NCI-H1105 treated with DMSO at 0.1 percent for 48 hours (cell line): ENCODE measurements around the gene FBXL13.
"Not testable (repeated sequence)": the region's sequence is repeated elsewhere in the genome, so short reads cannot be mapped to it uniquely, and the experiment has no call there.

ENCODE experiments used
- DNase-seq: peaks from one replicate; lab custom pipeline; 2025; lab: John Stamatoyannopoulos, UW

FBXL13 gene

DNA sequence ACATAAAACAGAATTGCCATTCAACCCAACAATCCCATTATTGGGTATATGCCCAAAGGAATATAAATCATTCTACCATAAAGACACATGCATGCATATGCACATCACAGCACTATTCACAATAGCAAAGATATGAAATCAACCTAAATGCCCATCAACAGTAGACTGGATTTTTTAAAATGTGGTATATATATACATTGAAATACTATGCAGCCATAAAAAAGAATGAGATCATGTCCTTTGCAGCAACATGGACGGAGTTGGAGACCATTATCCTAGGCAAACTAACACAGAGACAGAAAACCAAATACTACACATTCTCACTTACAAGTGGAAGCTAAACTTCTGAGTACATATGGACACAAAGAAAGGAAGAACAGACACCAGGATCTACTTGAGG is 51.0 kb downstream of the FBXL13 start:
- DNase-seq: not testable (repeated sequence)

DNA sequence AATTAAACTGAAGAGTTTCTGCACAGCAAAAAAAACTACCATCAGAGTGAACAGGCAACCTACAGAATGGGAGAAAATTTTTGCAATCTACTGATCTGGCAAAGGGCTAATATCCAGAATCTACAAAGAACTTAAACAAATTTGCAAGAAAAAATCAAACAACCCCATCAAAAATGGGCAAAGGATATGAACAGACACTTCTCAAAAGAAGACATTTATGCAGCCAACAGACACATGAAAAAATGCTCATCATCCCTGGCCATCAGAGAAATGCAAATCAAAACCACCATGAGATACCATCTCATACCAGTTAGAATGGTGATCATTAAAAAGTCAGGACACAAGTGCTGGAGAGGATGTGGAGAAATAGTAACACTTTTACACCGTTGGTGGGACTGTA is 53.1 kb downstream of the FBXL13 start:
- DNase-seq: not testable (repeated sequence)

DNA sequence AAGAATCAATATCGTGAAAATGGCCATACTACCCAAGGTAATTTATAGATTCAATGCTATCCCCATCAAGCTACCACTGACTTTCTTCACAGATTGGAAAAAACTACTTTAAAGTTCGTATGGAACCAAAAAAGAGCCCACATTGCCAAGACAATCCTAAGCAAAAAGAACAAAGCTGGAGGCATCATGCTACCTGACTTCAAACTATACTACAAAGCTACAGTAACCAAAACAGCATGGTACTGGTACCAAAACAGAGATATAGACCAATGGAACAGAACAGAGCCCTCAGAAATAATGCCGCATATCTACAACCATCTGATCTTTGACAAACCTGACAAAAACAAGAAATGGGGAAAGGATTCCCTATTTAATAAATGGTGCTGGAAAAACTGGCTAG is 53.7 kb downstream of the FBXL13 start:
- DNase-seq: not testable (repeated sequence)

DNA sequence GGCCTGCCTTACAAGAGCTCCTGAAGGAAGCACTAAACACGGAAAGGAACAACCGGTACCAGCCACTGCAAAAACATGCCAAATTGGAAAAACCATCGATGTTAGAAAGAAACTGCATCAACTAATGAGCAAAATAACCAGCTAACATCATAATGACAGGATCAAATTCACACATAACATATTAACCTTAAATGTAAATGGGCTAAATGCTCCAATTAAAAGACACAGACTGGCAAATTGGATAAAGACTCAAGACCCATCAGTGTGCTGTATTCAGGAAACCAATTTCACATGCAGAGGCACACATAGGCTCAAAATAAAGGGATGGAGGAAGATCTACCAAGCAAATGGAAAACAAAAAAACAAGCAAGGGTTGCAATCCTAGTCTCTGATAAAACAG is 56.3 kb downstream of the FBXL13 start:
- DNase-seq: not testable (repeated sequence)

DNA sequence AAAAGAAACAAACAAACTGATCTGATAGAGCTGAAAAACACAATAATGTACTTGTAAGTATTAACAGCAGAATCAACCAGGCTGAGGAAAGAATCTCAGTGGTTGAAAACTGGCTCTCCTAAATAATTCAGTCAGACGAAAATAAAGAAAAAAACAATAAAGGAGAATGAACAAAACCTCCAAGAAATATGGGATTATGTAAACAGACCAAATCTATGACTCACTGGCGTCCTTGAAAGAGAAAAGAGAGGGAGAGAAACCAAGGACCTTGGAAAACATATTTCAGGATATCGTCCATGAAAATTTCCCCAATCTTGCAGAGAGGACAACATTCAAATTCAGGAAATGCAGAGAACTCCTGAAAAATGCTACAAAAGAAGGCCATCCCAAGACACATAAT is 62.9 kb downstream of the FBXL13 start:
- DNase-seq: no peak

DNA sequence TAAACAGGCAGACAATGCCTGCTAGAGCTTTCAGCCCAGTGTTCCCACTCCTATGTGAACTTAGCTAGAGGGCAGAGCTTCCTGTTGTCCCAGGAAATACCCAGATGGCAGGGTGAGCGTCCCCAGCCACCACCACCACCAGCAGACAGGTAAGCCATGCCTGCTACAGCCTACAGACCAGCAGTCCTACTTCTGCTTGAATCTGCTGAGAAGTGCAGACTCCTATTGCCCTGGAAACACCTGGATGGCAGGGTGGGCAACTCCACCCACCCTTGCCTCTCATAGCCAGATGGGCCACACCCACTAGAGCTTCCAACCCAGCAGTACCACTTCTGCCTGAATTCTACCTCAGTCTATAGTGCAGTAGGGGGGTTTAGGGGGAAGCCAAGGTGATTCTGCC is 64.4 kb downstream of the FBXL13 start:
- no peak for DNase-seq

DNA sequence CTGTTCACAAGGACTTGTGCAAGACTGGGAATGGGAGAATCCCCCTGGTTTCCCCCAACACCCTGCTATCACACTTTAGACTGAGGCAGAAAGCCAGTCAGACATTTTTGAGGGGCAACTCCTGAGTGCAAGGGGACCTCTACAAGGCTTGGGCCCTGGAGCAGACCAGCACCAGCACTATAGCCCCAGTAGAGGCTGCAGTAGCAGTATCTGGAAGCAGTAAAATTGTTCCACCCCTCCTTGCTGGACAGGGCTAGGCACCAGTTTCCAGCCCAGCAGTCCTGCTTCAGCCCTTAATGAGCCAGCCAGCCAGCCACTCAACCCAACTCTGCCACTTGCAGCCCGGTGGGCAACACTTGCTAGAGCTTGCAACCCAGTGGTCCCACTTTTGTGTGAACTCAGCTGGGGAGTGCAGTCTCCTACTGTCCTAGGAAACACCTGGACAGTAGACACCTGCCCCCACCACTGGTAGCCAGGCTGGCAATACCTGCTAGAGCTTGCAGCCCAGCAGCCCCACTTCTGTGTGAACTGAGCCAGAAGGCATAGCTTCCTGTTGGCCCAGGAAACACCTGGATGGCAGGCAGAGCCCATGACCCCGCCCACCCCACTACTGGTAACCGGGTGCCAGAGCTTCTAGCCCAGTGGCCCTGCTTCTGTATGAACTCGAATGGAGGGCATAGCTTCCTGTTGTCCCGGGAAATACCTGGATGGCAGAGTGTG is 65.0 kb downstream of the FBXL13 start:
- no peak for DNase-seq

DNA sequence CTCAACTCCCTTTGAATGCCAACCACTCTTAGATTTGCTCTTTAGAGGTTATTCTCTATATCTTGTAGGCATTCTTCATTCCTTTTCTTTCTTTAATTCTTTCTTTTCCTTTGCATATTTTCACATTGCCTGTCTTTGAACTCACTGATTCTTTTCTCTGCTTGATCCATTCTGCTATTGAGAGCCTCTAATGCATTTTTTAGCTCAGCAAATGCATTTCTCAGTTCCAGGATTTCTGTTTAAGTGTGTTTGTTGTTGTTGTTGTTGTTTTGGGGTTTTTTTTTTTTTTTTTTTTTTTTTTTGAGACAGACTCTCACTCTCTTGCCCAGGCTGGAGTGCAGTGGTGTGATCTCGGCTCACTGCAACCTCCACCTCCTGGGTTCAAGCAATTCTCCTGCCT is 71.6 kb downstream of the FBXL13 start:
- no peak for DNase-seq

DNA sequence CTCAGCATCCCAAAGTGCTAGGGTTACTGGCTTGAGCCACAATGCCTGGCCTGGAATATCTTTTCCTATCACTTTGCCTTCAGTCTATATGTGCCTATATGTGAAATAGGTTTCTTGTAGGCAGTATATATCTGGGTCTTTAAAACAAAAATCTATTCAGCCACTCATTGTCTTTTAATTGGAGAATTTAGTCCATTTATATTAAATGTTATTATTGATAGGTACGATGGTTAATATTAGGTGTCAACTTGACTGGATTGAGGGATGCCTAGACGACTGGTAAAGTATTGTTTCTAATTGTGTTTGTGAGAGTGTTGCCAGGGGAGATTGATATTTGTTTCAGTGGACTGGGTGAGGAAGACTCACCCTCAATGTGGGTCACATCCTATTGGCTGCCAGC is 73.4 kb downstream of the FBXL13 start:
- no peak for DNase-seq

DNA sequence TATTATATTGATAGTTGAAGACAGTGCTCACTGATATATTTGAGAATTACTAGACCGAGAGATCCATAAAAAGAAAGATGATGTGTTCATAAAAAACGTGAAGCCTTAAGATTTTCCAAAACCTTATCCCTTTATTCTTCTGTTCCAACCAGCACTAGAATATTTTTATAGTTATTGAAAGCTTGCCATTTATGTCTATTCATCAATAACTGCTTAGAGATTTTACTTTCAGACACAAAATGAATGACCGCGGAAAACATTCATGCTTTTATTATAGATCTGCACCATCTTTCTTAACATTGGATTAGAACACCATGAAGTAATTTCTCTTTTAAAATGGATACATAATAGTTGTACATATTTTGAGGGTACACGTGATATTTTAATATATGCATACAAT is 77.6 kb downstream of the FBXL13 start:
- no peak for DNase-seq

DNA sequence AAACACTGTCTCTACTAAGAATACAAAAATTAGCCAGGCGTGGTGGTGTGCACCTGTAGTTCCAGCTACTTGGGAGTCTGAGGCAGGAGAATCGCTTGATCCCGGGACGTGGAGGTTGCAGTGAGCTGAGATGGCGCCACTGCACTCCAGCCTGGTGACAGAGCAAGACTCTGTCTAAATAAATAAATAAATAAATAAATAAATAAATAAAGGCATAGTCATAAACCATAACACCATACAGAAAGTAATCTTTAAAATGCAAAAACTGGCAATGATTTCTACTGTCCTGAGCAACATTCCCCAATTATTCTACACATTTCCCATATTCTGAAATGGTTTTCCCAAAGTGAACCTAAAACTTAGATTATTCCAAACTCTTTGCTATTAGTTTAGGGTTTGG is 79.0 kb downstream of the FBXL13 start:
- not testable (repeated sequence) for DNase-seq

DNA sequence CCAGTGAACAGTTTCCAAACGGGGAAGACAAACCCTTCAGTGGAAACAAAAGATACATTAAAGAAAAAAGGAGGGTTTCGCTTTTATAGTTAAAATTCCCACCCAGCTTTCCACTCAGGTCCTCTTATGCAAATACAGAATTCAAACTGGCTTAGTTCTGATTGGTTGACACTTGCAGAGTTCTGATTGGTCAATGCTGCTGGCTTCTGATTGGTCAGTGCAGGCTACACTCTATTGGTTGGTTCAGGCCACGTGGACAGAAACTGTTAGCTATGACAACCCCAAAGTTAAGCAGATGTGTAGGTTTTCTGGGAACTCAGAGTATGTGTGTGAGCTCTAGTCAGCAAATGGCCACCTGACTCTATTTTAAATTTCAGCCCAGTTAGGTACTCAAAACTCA is 80.0 kb downstream of the FBXL13 start:
- DNase-seq: no peak

DNA sequence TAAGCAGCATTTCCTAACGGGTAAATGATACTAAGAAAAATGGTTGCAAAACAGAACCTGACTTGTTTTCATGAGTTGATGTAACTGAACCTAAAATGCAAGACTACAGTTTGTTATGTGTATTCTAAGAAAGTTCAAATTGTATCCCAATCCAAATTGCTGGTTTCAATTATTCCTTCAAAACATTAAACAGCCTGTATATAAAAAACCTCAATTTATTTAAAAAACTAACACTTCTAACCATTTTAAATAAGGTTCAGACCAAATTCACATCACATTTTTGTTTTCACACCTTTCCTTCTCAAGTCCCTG is 80.9 kb downstream of the FBXL13 start:
- no peak for DNase-seq

DNA sequence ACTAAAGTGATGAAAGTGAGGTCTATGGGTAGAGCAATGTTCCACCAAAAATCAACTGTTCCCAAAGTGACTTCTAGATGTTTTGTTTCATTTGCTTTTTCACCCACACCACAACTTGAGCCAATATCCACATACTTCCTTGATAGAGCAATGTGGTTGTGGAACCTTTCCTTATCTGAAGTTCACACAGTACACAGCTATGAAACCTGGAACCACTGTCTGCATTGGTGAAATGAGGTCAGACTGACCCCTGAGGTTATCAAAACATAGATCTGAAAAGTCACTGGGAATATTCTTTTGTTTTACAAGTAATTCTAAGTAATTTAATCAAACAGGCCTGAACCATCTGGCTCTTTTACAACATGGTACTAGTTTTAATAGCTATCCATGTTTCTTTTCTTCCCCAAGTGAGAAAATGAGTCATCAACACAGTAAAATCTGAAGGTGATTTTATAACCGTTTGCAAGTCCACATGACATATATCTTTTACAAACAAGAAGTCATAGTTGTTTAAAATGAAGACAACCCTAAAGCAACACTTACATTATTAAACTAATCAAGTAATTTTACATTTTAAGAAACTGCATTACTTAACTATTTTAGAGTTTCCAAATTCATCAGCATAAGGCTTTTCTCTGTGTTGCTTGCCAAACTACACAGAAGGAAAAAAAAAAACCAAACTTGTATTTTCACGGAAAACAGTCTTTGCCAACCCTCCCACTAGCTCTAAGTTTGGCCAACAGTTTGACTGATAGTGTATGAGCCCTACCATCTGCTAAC is 81.5 kb downstream of the FBXL13 start:
- DNase-seq: no peak

DNA sequence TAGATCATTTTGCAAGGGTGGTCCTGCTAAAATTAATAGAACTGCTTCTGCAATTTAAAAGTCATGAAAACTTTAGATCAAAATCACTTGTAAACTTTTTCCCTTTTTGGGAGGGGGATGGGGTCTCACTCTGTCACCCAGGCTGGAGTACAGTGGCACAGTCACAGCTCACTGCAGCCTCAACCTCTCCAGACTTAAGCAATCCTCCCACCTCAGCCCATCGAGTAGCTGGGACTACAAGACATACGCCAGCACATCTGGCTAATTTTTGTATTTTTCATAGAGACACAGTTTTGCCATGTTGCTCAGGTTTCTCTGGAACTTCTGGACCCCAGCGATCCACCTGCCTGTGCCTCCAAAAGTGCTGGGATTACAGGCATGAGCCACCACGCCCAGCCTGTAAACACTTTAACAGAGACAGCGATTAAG is 82.1 kb downstream of the FBXL13 start:
- no peak for DNase-seq

DNA sequence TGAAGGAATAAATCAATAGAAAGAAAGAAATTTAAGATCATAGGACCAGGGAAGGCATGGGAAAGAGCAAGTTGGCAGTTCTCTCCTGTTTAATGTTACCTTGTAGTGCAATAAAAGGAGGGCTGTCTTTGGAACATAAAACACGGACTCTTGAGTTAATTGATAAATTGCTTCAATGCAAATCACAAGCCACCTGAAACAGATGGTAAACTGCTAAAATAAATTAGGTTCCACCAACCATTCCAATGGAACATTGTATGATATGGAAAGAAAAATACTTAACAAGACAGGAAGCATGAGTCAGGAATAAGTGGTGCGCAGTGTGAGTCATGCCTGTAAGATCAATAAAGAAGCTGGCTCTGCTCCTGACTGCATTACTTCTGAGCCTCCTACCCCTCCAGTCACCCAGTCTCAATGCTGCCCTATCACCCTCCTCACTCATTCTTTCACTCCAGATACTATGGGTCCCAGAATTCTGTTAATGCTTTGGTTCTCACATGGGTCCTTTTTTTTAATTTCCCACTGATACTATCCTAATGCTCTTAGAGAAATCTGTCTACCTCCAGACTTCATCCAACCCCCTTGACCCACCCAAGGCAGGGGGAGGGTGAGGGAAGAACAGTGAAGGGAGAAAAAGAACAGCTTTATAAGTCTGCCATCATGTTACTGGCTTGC is 82.9 kb downstream of the FBXL13 start:
- peak; percentile 51 for DNase-seq

DNA sequence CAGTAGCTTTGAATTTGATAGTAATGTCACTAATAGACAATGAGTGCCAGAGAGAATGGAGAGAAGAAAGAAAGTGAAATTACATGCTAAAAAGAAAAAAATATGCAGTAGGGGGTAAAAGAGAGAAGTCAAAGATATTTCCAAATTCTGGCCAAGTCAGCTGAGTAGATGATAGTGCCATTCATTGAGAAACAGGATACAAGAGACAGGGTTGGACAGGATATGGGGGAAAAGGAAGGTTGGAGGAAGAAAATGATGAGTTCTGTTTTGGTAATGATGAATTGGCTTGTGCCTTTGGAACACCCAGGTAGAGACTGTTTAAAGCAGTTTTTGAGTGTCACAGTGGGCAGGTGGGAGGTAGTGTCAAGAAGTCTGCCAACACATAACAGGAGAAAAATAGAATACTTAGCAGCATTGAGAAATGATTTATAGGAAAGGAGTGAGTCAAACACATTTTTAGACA is 83.5 kb downstream of the FBXL13 start:
- DNase-seq: no peak

DNA sequence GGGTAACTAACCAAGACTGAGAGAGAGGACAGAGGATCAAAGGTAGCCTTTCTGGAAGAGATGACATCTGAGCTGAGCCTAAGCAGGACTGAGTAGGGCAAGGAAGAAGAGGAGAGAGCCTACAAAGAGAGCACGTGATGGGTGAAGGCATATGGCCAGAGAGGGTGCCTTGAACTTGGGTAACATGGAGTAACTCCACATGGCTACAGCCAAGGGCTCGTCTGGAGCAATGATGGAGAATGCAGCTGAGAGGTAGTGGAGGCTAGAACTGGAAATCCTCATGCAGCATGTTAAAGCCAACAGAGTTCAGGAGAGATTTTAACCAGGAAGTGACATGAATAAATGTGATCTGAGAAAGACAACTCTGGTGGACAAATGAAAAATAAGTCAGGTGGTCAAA is 84.0 kb downstream of the FBXL13 start:
- DNase-seq: no peak

DNA sequence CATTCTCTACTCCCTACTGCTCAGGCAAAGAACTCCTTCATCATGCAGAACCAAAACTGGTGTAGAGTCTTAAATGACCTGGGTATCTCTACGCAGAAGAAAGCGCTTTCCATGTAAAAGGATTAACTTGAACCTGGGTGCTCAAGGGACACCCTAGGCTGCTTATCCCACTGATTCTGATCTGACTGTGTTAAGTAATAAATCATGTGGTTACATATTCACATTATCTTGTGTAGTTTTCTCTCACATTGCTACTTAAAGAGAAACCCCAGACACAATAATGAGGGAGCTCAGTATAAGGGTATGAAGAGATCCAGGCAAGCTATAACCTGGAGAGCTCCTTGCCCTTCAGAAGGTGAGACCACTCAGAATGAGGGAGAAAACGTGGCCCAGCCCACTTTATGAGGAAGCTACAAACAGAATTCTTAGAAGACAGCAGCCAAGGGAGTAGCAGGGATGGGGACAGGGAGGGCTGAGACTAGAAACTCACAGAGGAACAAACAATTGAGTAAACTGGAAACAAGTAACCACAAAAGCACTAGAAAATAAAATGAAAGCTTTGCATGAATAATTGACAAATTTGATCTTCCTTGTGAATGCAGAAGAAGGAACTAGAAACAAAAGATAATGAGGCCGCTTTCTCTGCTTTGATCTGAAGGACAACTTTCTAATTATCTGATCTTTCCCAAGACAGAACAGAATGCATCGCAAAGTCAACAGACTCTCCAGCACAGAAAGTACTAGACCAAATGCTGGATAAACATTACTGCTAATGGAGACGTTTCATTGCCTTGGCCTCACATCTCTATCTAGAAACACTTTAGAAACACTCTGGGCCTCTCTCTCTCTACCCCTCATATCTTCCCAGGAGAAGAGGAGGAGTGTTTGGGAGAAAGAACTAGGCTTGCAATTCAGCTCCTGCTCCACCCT is 85.7 kb downstream of the FBXL13 start:
- no peak for DNase-seq

DNA sequence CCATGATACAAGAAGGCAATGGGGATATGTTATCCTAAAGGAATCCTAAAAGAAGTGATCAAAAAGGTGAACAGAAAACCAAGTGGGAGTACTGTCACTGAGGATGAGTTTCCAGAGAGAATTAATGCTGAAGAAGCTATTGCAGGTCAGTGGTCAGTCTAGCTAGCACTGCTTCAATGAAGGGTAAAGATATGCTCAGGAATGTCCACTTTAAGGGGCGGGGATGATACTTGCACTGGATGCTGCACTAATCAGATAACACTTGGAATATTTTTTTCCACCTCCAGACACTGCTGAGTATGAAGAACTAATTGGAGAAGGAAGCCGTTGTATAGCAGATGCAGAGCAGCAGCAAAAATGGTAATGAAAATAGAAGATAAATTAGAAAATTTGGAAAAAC is 86.5 kb downstream of the FBXL13 start:
- DNase-seq: no peak

DNA sequence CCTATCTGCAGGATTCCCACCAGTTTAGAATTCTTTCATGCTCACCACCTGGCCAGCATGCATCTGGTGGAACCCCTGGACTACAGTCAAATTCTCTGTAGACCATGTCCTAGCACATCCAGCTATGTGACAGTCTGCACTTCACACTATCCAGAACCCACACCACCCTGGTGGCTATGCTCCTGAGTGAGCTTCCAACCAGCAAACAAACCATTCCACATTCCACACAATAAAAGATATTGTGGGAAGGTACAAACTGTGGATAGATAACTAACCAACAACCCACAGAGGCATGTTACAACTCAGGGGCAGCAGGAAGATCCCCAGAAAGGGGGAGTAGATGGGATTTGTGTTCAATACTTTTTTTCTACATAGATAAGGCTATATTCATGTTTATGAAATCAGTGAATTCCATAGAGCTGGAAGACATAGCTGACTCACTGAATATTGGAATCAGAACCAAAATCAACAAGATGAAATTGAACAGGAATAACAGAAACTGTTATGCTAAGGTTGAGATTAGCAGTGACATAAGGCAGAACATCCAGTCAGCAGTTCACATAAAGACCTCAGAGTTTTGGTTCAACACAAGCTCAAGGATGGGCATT is 89.3 kb downstream of the FBXL13 start:
- DNase-seq: no peak

DNA sequence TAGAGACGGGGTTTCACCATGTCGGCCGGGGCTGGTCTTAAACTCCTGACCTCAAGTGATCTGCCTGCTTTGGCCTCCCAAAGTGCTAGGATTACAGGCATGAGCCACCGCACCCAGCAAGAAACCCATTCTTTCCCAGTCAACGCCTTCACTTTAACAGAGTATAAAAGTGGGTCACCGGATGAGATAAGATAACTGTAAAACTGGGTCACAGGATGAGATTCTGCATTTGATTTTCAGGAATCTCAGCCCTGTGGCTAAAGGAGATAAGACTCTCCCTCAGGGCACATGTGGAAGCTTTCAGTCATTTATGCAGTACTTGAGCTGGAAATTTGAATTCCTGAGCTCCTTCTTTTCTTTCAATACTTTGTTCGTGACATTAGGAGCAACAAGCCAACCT is 91.0 kb downstream of the FBXL13 start:
- no peak for DNase-seq
